SU-DHL-6 (cell line): ENCODE data around the gene AGTPBP1.

Experiments used
- CTCF ChIP-seq: fragments of 200-600 bp; sonication (generic); IDR thresholded peaks from one replicate; pipeline ENCODE4 v1.5.1; 2017; ENCODE audit warnings: antibody characterized with exemption, mild to moderate bottlenecking, low read length, moderate library complexity; ENCODE audit not compliant: insufficient read depth, poor library complexity, severe bottlenecking
- EZH2phosphoT487 ChIP-seq: fragments of 200-600 bp; sonication (generic), shearing (Covaris generic); conservative IDR thresholded peaks from 2 replicates; pipeline ENCODE4 v1.6.1; 2018; ENCODE audit warnings: mild to moderate bottlenecking, antibody characterized with exemption, low read length, moderate library complexity, mixed read lengths

GRCh38 chr9:85662573-85662972 is 79.2 kb downstream of the AGTPBP1 start:
- TF ChIP-seq CTCF: no peak
- no peak for TF ChIP-seq EZH2phosphoT487
